SK-N-SH (cell line): Measurements from ENCODE around the gene GLA. TPM values are rescaled to one million over a fixed set of nuclear protein-coding genes. Genes with fewer than 3 reads are reported as not detected.
A peak's percentile ranks its signal among the peaks of the same experiment; 100 is the strongest.

Source experiments
- CTCF ChIA-PET: fragments of 300-600, 350-600 bp; formaldehyde crosslinking; extraction: SDS; loops from one replicate; lab custom pipeline; 2021; lab: Yijun Ruan, JAX
- POLR2A ChIA-PET: fragments of 350-600 bp; sonication (Branson Sonifier 250); formaldehyde crosslinking; extraction: SDS; loops from one replicate; lab custom pipeline; 2020; ENCODE audit warnings: antibody characterized with exemption, inconsistent platforms; lab: Yijun Ruan, JAX
- DNase-seq: peaks from one replicate; pipeline ENCODE4 v3.0.0; 2012
- H2AFZ ChIP-seq: fragments of 200-600 bp; sonication (generic); 2 replicates; pipeline ENCODE4 v1.8.1; 2016; ENCODE audit warnings: antibody characterized with exemption, mild to moderate bottlenecking, low read depth
- H3F3A ChIP-seq: fragments of 200-600 bp; sonication (generic); replicated peaks from 2 replicates; pipeline ENCODE3; 2016; ENCODE audit warnings: antibody characterized with exemption, mild to moderate bottlenecking; ENCODE audit not compliant: insufficient read depth
- H3K27ac ChIP-seq, 2 experiments: fragments of 200-500 bp in 1 of 2; fragments of 200-600 bp in 1 of 2; sonication (Bioruptor generic) in 1 of 2; sonication (generic), shearing (Covaris generic) in 1 of 2; 2 replicates each; pipeline versions ENCODE4 v1.5.1 to v1.6.1; 2014 to 2016; ENCODE audit warnings: low read depth in 2 of 2, inconsistent platforms in 1 of 2, low read length in 1 of 2, mild to moderate bottlenecking in 1 of 2, mixed read lengths in 1 of 2
- H3K27me3 ChIP-seq: fragments of 200-600 bp; sonication (generic), shearing (Covaris generic); 2 replicates; pipeline ENCODE4 v1.6.1; 2016; ENCODE audit warnings: mixed run types; ENCODE audit not compliant: insufficient read depth
- H3K36me3 ChIP-seq, 2 experiments: fragments of 200-500 bp in 1 of 2; fragments of 200-600 bp in 1 of 2; sonication (Bioruptor generic) in 1 of 2; sonication (generic) in 1 of 2; replicated peaks in 1 of 2; 2 replicates each; pipeline versions ENCODE3 to v1.5.1; 2014 to 2016; ENCODE audit warnings: low read length in 1 of 2, mild to moderate bottlenecking in 1 of 2; ENCODE audit not compliant: insufficient read depth in 2 of 2, control insufficient read depth in 1 of 2
- H3K4me1 ChIP-seq, 2 experiments: fragments of 200-500 bp in 1 of 2; fragments of 200-600 bp in 1 of 2; sonication (Bioruptor generic) in 1 of 2; sonication (generic), shearing (Covaris generic) in 1 of 2; 2 replicates each; pipeline versions ENCODE4 v1.5.1 to v1.6.1; 2014 to 2016; ENCODE audit warnings: low read depth in 1 of 2, low read length in 1 of 2, mixed run types in 1 of 2; ENCODE audit not compliant: insufficient read depth in 2 of 2, control insufficient read depth in 1 of 2
- H3K4me2 ChIP-seq: fragments of 200-600 bp; sonication (generic), shearing (Covaris generic); 2 replicates; pipeline ENCODE4 v1.6.1; 2017; ENCODE audit warnings: mixed run types
- H3K4me3 ChIP-seq, 2 experiments: fragments of 200-500 bp in 1 of 2; fragments of 200-600 bp in 1 of 2; sonication (Bioruptor generic) in 1 of 2; sonication (generic), shearing (Covaris generic) in 1 of 2; 2 replicates each; pipeline versions ENCODE4 v1.5.1 to v1.8.1; 2014 to 2016; ENCODE audit warnings: low read depth in 2 of 2, inconsistent platforms in 1 of 2, low read length in 1 of 2, mild to moderate bottlenecking in 1 of 2, mixed read lengths in 1 of 2, moderate library complexity in 1 of 2
- H3K79me2 ChIP-seq: fragments of 200-600 bp; sonication (generic); 2 replicates; pipeline ENCODE4 v1.8.1; 2017; ENCODE audit warnings: mild to moderate bottlenecking; ENCODE audit not compliant: insufficient read depth
- H3K9ac ChIP-seq: fragments of 200-600 bp; sonication (generic); 2 replicates; pipeline ENCODE4 v1.6.1; 2017; ENCODE audit warnings: mixed run types
- H3K9me2 ChIP-seq: fragments of 200-600 bp; sonication (generic); 2 replicates; pipeline ENCODE4 v1.6.1; 2017; ENCODE audit warnings: mixed run types
- H3K9me3 ChIP-seq: fragments of 200-600 bp; sonication (generic); 2 replicates; pipeline ENCODE4 v1.6.1; 2017; ENCODE audit warnings: mixed run types, mild to moderate bottlenecking, moderate library complexity
- H4K20me1 ChIP-seq: fragments of 200-600 bp; sonication (generic); 2 replicates; pipeline ENCODE4 v1.6.1; 2017; ENCODE audit warnings: mild to moderate bottlenecking, mixed run types; ENCODE audit not compliant: insufficient read depth
- CHD2 ChIP-seq: fragments of 150-350 bp; IDR thresholded peaks from 2 replicates; pipeline ENCODE4 v1.6.1; 2018; ENCODE audit warnings: low read length; ENCODE audit not compliant: partially characterized antibody
- ELF1 ChIP-seq: IDR thresholded peaks from 2 replicates; pipeline ENCODE4 v1.4.0; 2012
- EZH2phosphoT487 ChIP-seq: fragments of 200-600 bp; sonication (generic); IDR thresholded peaks from 2 replicates; pipeline ENCODE4 v1.6.1; 2017; ENCODE audit warnings: low read depth, mixed run types, mild to moderate bottlenecking, antibody characterized with exemption, moderate library complexity, borderline replicate concordance
- FOSL2 ChIP-seq: IDR thresholded peaks from 2 replicates; pipeline ENCODE4 v1.4.0; 2012; ENCODE audit warnings: low read depth, mild to moderate bottlenecking, moderate library complexity, borderline replicate concordance
- FOXJ3 ChIP-seq: sonication (generic); formaldehyde crosslinking; IDR thresholded peaks from 2 replicates; pipeline ENCODE4 v1.5.1; 2020; ENCODE audit warnings: mild to moderate bottlenecking, missing genetic modification reagents
- GABPA ChIP-seq: IDR thresholded peaks from 2 replicates; pipeline ENCODE4 v1.4.0; 2012; ENCODE audit warnings: low read depth, mild to moderate bottlenecking
- GATA2 ChIP-seq: sonication (generic); formaldehyde crosslinking; IDR thresholded peaks from 2 replicates; pipeline ENCODE4 v1.5.0; 2020; ENCODE audit warnings: mild to moderate bottlenecking, missing genetic modification reagents
- IRF3 ChIP-seq: fragments of 150-350 bp; IDR thresholded peaks from 2 replicates; pipeline ENCODE4 v1.6.1; 2016; ENCODE audit warnings: mild to moderate bottlenecking, low read depth, low read length
- MXI1 ChIP-seq: IDR thresholded peaks from 2 replicates; pipeline ENCODE4 v1.6.1; 2012; ENCODE audit warnings: mild to moderate bottlenecking, low read depth, low read length, improper control_type of control experiment
- NFIC ChIP-seq: IDR thresholded peaks from 2 replicates; pipeline ENCODE4 v1.4.0; 2012; ENCODE audit warnings: borderline replicate concordance
- NRF1 ChIP-seq: IDR thresholded peaks from 2 replicates; pipeline ENCODE4 v1.6.1; 2012; ENCODE audit warnings: low read depth, mild to moderate bottlenecking, low read length
- RAD21 ChIP-seq: IDR thresholded peaks from 2 replicates; pipeline ENCODE4 v1.6.1; 2012; ENCODE audit warnings: mild to moderate bottlenecking, low read length
- RCOR1 ChIP-seq: fragments of 150-350 bp; IDR thresholded peaks from 2 replicates; pipeline ENCODE4 v1.6.1; 2017; ENCODE audit warnings: antibody characterized with exemption, low read length
- RXRA ChIP-seq: IDR thresholded peaks from 2 replicates; pipeline ENCODE4 v1.4.0; 2012; ENCODE audit warnings: low read depth, mild to moderate bottlenecking, borderline replicate concordance
- SMC3 ChIP-seq: IDR thresholded peaks from 2 replicates; pipeline ENCODE4 v1.6.1; 2012; ENCODE audit warnings: low read depth, low read length, improper control_type of control experiment
- TCF12 ChIP-seq: IDR thresholded peaks from 2 replicates; pipeline ENCODE4 v1.4.0; 2012
- USF1 ChIP-seq: IDR thresholded peaks from 2 replicates; pipeline ENCODE4 v1.4.0; 2012; ENCODE audit warnings: low read depth, borderline replicate concordance
- USF2 ChIP-seq: fragments of 150-350 bp; IDR thresholded peaks from 2 replicates; pipeline ENCODE4 v1.6.1; 2017; ENCODE audit warnings: antibody characterized with exemption, low read length, low read depth, borderline replicate concordance
- YY1 ChIP-seq: IDR thresholded peaks from 2 replicates; pipeline ENCODE4 v1.4.0; 2012; ENCODE audit warnings: low read depth, mild to moderate bottlenecking
- ZBTB33 ChIP-seq: IDR thresholded peaks from 2 replicates; pipeline ENCODE4 v1.4.0; 2012; ENCODE audit warnings: low read depth, borderline replicate concordance
- WGBS: methylation state at CpG from one replicate; pipeline ENCODE4 v1.1.6; 2017; ENCODE audit warnings: low lambda C conversion rate; 5-methylcytosine and 5-hydroxymethylcytosine counted together
- polyA plus RNA-seq, 3 experiments: library from polyadenylated mRNA; depleted of rRNA; stranded (reverse); fragments of >200 nt; gene quantifications; 2 replicates each; pipeline ENCODE4 v1.2.3, GENCODE V29; 2012
- TF ChIP-seq, protein P1 (sequence below): IDR thresholded peaks from 2 replicates; pipeline ENCODE4 v1.6.1; 2012; ENCODE audit warnings: mild to moderate bottlenecking, low read depth, low read length, moderate library complexity
- TF ChIP-seq, protein P2 (sequence below): IDR thresholded peaks from 2 replicates; pipeline ENCODE4 v1.4.0; 2012; ENCODE audit warnings: low read depth

The GLA gene
- polyA plus RNA-seq, 1 of the 3 experiments (the other 2 are of a cell fraction) = 20.4 TPM

DNA sequence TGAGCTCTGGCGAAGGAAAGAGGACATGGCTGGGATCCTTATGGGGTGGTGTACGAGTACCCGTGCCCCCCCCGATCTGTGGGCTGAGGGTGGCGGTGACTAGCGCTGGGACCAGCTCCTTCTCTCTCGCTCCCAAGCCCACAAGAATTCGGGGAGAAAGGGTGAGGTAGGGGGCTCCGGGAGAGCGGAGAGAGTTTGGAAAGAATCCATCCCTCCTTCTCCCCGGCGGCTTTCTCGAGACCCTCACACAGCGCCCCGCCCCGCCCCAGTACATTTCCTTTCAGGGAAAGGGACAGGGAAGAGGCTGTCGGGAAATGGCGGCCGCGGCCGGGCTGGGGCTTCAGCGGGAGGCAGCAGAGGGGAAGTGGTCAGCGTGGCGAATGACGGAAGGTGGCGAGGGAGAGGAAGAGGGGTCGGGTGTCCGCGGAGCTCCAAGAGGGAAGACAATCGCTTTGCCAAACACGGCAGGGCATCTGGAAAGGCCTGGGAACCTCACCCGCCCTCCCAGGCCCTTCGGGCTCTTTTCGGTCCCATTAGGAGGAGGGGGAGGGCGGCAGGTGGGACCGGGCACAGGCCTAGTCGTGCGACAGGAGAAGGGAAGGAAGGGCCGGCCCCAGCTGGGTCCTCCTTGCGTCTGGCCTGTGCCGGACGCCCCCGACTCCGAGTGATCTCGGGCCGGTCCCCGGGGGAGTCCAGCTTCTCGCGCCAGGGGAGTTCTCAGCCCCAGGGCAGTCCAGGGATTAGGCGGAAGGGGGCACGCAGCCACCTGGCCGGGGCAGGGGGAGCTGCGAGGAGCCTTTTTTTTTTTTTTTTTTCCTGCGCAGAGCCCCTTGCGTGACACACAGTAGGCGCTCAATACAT lies 10.5 kb upstream of the GLA start (continued):
- no peak for TF ChIP-seq USF2
- no peak for TF ChIP-seq EZH2phosphoT487
- TF ChIP-seq YY1 = peak; percentile 86
- no peak for TF ChIP-seq RXRA
- no peak for TF ChIP-seq RAD21
- no peak for TF ChIP-seq GATA2
- no peak for TF ChIP-seq RCOR1
- TF ChIP-seq CHD2 = no peak
- TF ChIP-seq NFIC = no peak
- TF ChIP-seq, all 33 proteins: peak for 3

- Histone ChIP-seq H3K9me2 (no peaks in the 10 kb centered on the region), H3K9ac (no peak overlapping the region), H3K27me3 (no peaks in the 10 kb centered on the region), H3K9me3 (no peaks in the 10 kb centered on the region), H3K27ac (peak overlapping the region in 1 of 2 experiments; percentile 6; a peak in 1 of 4 replicates), H4K20me1 (peaks cover 2% of the 10 kb centered on the region; the same call in 1 of the 2 replicates), H3K4me1 (peaks cover 0 to 6% of the 10 kb centered on the region in 2 experiments; a peak in 2 of 4 replicates), H3F3A (peaks cover 13% of the 10 kb centered on the region), H3K4me3 (no peak overlapping the region), H3K36me3 (peaks cover 13 to 23% of the 10 kb centered on the region in 2 experiments), H2AFZ (peak overlapping the region; percentile 97), H3K79me2 (peaks cover 9% of the 10 kb centered on the region; the same call in 1 of the 2 replicates), H3K4me2 (no peak overlapping the region)
- CTCF ChIA-PET = interaction anchor here (1.0 to 3.4 kb wide), 8 partner anchors 10 to 1442 kb away, joined by 3 to 24 read pairs (median 6); partner anchors contain the start of genes GLA and HNRNPH2
- POLR2A ChIA-PET = interaction anchor here (2.4 kb wide), 1 partner anchor 27 kb away, joined by 15 read pairs; the partner anchor contains the start of gene RPL36A
- DNase-seq = no peak
- WGBS = 91% methylated on average over 4 of the region's 4 CpGs
- no peak for TF ChIP-seq GATA2
- TF ChIP-seq ZBTB33 = no peak
- TF ChIP-seq, protein P1, sequence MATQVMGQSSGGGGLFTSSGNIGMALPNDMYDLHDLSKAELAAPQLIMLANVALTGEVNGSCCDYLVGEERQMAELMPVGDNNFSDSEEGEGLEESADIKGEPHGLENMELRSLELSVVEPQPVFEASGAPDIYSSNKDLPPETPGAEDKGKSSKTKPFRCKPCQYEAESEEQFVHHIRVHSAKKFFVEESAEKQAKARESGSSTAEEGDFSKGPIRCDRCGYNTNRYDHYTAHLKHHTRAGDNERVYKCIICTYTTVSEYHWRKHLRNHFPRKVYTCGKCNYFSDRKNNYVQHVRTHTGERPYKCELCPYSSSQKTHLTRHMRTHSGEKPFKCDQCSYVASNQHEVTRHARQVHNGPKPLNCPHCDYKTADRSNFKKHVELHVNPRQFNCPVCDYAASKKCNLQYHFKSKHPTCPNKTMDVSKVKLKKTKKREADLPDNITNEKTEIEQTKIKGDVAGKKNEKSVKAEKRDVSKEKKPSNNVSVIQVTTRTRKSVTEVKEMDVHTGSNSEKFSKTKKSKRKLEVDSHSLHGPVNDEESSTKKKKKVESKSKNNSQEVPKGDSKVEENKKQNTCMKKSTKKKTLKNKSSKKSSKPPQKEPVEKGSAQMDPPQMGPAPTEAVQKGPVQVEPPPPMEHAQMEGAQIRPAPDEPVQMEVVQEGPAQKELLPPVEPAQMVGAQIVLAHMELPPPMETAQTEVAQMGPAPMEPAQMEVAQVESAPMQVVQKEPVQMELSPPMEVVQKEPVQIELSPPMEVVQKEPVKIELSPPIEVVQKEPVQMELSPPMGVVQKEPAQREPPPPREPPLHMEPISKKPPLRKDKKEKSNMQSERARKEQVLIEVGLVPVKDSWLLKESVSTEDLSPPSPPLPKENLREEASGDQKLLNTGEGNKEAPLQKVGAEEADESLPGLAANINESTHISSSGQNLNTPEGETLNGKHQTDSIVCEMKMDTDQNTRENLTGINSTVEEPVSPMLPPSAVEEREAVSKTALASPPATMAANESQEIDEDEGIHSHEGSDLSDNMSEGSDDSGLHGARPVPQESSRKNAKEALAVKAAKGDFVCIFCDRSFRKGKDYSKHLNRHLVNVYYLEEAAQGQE = no peak
- no peak for TF ChIP-seq ELF1
- TF ChIP-seq FOXJ3 (CRISPR knock-in tag) = no peak
- TF ChIP-seq, protein P2, sequence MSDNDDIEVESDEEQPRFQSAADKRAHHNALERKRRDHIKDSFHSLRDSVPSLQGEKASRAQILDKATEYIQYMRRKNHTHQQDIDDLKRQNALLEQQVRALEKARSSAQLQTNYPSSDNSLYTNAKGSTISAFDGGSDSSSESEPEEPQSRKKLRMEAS = no peak
- TF ChIP-seq TCF12 = no peak
- no peak for TF ChIP-seq RXRA
- TF ChIP-seq MXI1 = no peak
- TF ChIP-seq IRF3 = no peak
- no peak for TF ChIP-seq FOSL2
- TF ChIP-seq NRF1 = no peak
- TF ChIP-seq EZH2phosphoT487 = no peak
- no peak for TF ChIP-seq GABPA
- no peak for TF ChIP-seq USF1
- no peak for TF ChIP-seq SMC3
- TF ChIP-seq RAD21 = no peak
Observed at GRCh38 chrX:101417190-101417589, 9.5 kb upstream of the GLA start.
